K562 (cell line): ENCODE results near the gene MVK. TPM values are rescaled to one million over a fixed set of nuclear protein-coding genes. Genes with fewer than 3 reads are reported as not detected.

Experiments used
- ATAC-seq: fragments of 200-7000 bp; cut with Tn5 transposase; 3 replicates; pipeline ENCODE4 v1.9.1; 2020; ENCODE audit warnings: moderate library complexity
- BruUV-seq: library from RNA; stranded (reverse); fragments of 400-500 nt; replicated peaks from 2 replicates; lab custom pipeline; 2021; lab: Mats Ljungman, UMichigan
- CTCF ChIA-PET: fragments of 300-600 bp; formaldehyde crosslinking; extraction: SDS; loops from one replicate; lab custom pipeline; 2021; ENCODE audit warnings: low intra/inter-chr PET ratio; lab: Yijun Ruan, JAX
- POLR2A ChIA-PET: fragments of 300-600, 350-650 bp; sonication (Branson Sonifier 250); formaldehyde crosslinking; extraction: SDS; loops from one replicate; lab custom pipeline; 2021; ENCODE audit warnings: antibody characterized with exemption, inconsistent platforms; lab: Yijun Ruan, JAX
- DNase-seq, 4 experiments: peaks; one replicate each; pipeline versions ENCODE4 v3.0.0 to v3.0.0-alpha.2; 2011 to 2018; ENCODE audit warnings: low spot score in 3 of 4, mixed read lengths in 3 of 4; ENCODE audit errors: extremely low read depth in 1 of 4
- FAIRE-seq: peaks from 2 replicates; lab custom pipeline; 2011; peaks lifted over from hg19 to GRCh38; lab: Jason Lieb, UNC
- H2AFZ ChIP-seq: 2 replicates; pipeline ENCODE4 v1.6.0; 2011; ENCODE audit warnings: low read depth, low read length, control low read depth, inconsistent platforms
- H3K27ac ChIP-seq: fragments of 200-600 bp; 3 replicates; pipeline ENCODE4 v1.8.0; 2011; ENCODE audit warnings: low read depth, mild to moderate bottlenecking, control low read depth, inconsistent platforms, low read length, moderate library complexity, mixed read lengths; ENCODE audit errors: extremely low read depth
- H3K27me3 ChIP-seq, 2 experiments: fragments of 300-600 bp in 1 of 2; 2 replicates in 1 of 2; 3 replicates in 1 of 2; pipeline versions ENCODE4 v1.6.0 to v1.8.0; 2011; ENCODE audit warnings: inconsistent platforms in 2 of 2, low read length in 2 of 2, mild to moderate bottlenecking in 1 of 2, mixed read lengths in 1 of 2, moderate library complexity in 1 of 2; ENCODE audit not compliant: control insufficient read depth in 2 of 2, insufficient read depth in 2 of 2
- H3K36me3 ChIP-seq: fragments of 300-600 bp; 3 replicates; pipeline ENCODE4 v1.8.0; 2011; ENCODE audit warnings: mild to moderate bottlenecking, low read length, inconsistent platforms; ENCODE audit not compliant: control insufficient read depth, insufficient read depth
- H3K4me1 ChIP-seq, 2 experiments: fragments of 200-600 bp in 1 of 2; replicated peaks in 1 of 2; 2 replicates in 1 of 2; 3 replicates in 1 of 2; pipeline versions ENCODE4 v1.5.1 to v1.8.0; 2011; ENCODE audit warnings: inconsistent platforms in 2 of 2, low read length in 2 of 2, mild to moderate bottlenecking in 1 of 2, mixed read lengths in 1 of 2, moderate library complexity in 1 of 2; ENCODE audit not compliant: control insufficient read depth in 2 of 2, insufficient read depth in 2 of 2
- H3K4me2 ChIP-seq: 2 replicates; pipeline ENCODE4 v1.6.1; 2011; ENCODE audit warnings: low read length, control low read depth, inconsistent platforms, mixed read lengths; ENCODE audit not compliant: insufficient read depth
- H3K4me3 ChIP-seq: fragments of 200-600 bp; sonication (generic), shearing (Covaris generic); 2 replicates; pipeline ENCODE4 v1.5.1; 2016; ENCODE audit warnings: control low read depth, inconsistent platforms
- H3K79me2 ChIP-seq: fragments of 200-600 bp; 3 replicates; pipeline ENCODE4 v1.8.0; 2011; ENCODE audit warnings: low read length, inconsistent platforms; ENCODE audit not compliant: control insufficient read depth, insufficient read depth
- H3K9ac ChIP-seq, 2 experiments: 2 replicates each; pipeline versions ENCODE4 v1.6.0 to v1.6.1; 2011; ENCODE audit warnings: low read depth in 2 of 2, low read length in 2 of 2, control low read depth in 1 of 2, inconsistent platforms in 1 of 2, mild to moderate bottlenecking in 1 of 2, mixed read lengths in 1 of 2; ENCODE audit not compliant: insufficient read depth in 1 of 2
- H3K9me1 ChIP-seq: one replicate; pipeline ENCODE4 v1.6.0; 2011; ENCODE audit warnings: inconsistent platforms, mild to moderate bottlenecking, low read length, moderate library complexity; ENCODE audit not compliant: control insufficient read depth, insufficient read depth
- H3K9me3 ChIP-seq: replicated peaks from 2 replicates; pipeline ENCODE4 v1.5.1; 2011; ENCODE audit warnings: low read depth, low read length, inconsistent platforms; ENCODE audit not compliant: control insufficient read depth, insufficient read depth
- H4K20me1 ChIP-seq: replicated peaks from 2 replicates; pipeline ENCODE4 v1.6.1; 2011; ENCODE audit warnings: low read length, inconsistent platforms, mixed read lengths; ENCODE audit not compliant: control insufficient read depth, insufficient read depth
- HMGXB4 ChIP-seq: sonication (generic); formaldehyde crosslinking; IDR thresholded peaks from 2 replicates; pipeline ENCODE4 v1.8.1; 2023; ENCODE audit warnings: mild to moderate bottlenecking, missing genetic modification reagents
- LARP7 ChIP-seq: fragments of 450-650 bp; IDR thresholded peaks from 2 replicates; pipeline ENCODE4 v1.6.1; 2016
- MXI1 ChIP-seq: IDR thresholded peaks from 2 replicates; pipeline ENCODE4 v1.6.1; 2011; ENCODE audit warnings: low read depth, mild to moderate bottlenecking, improper control_type of control experiment, low read length
- XRCC4 ChIP-seq: IDR thresholded peaks from one replicate; pipeline ENCODE4 v1.6.1; 2011; ENCODE audit not compliant: insufficient read depth, insufficient read length; ENCODE audit errors: extremely low read depth
- WGBS: fragments of 100-300 bp; shearing (Covaris generic); methylation state at CpG from one replicate; pipeline ENCODE4 v1.1.6; 2016; ENCODE audit warnings: low coverage, mixed read lengths; ENCODE audit not compliant: insufficient coverage; ENCODE audit errors: missing lambda C conversion rate; 5-methylcytosine and 5-hydroxymethylcytosine counted together
- in situ Hi-C: fragments of 300-500 bp; cut with MboI; formaldehyde crosslinking; loops from 4 replicates; pipeline ENCODE4 v1.15.0; 2018; ENCODE audit warnings: inconsistent platforms, mixed read lengths
- intact Hi-C: fragments of 100-400 bp; cut with micrococcal nuclease; formaldehyde crosslinking; loops from 2 replicates; pipeline ENCODE4 v1.14.2; 2022
- polyA plus RNA-seq, 8 experiments: library from polyadenylated mRNA; depleted of rRNA in 4 of 8; stranded (reverse) in 5 of 8; unstranded in 3 of 8; fragments of >200 nt; fragmentation: Nextera tagmentation in 2 of 8; fragmentation: Illumina TruSeq in 1 of 8; extraction: Ambion mirVana in 2 of 8; extraction: Trizol in 1 of 8; gene quantifications; 2 replicates each; pipeline versions ENCODE4 v1.2.1 to v1.2.3, GENCODE V29; 2011 to 2014; ENCODE audit warnings: inconsistent platforms in 1 of 8, missing spikeins in 1 of 8
- total RNA-seq, 7 experiments: library from RNA; depleted of rRNA in 6 of 7; stranded (reverse); fragments of >200 nt in 6 of 7; fragmentation: Illumina TruSeq in 2 of 7; extraction: Trizol in 2 of 7; gene quantifications; 2 replicates each; pipeline versions ENCODE4 v1.2.1 to v1.2.3, GENCODE V29; 2011 to 2021; ENCODE audit warnings: low replicate concordance in 1 of 7

MVK gene
- total and polyA plus RNA-seq, 9 of the 15 experiments (the other 6 are each of a cell fraction or from before 2014, with no cell fraction given): 0.41 to 33.6 (median 18.8) TPM

GRCh38 chr12:109544955-109545531 lies 28.6 kb upstream of the MVK start:
- H3K9me3 ChIP-seq: peaks cover 3% of the 10 kb centered on the region; the same call in 1 of the 2 replicates
- intact Hi-C loops: no loop called here
- no TSS peak for BruUV-seq
- H3K79me2 ChIP-seq: no peaks in the 10 kb centered on the region
- no peaks in the 10 kb centered on the region; the same call in 1 of the 2 replicates for H4K20me1 ChIP-seq
- ChIA-PET POLR2A (interaction anchor here (1.5 kb wide), 1 partner anchor 9 kb away, joined by 7 read pairs; no protein-coding TSS in a partner anchor), CTCF (no interaction called here)
- no peak overlapping the region for H3K27ac ChIP-seq
- FAIRE-seq (no peak), DNase-seq (no peak), ATAC-seq (no peak)
- no peaks in the 10 kb centered on the region; a peak in 1 of 5 replicates for H3K4me1 ChIP-seq
- no peak overlapping the region for H2AFZ ChIP-seq
- no peaks in the 10 kb centered on the region for H3K9me1 ChIP-seq
- in situ Hi-C loops: no loop called here
- H3K27me3 ChIP-seq: peaks cover 54 to 95% of the 10 kb centered on the region in 2 experiments
- 3% methylated on average over 7 of the region's 7 CpGs for WGBS
- no peak for TF ChIP-seq XRCC4
- TF ChIP-seq LARP7: no peak
- no peak for TF ChIP-seq HMGXB4 (CRISPR knock-in tag)
- TF ChIP-seq MXI1: no peak
- H3K4me2 ChIP-seq: no peak overlapping the region
- no peak overlapping the region for H3K4me3 ChIP-seq
- H3K9ac ChIP-seq: 0 out of 4 replicates have a peak overlapping the region, but pooled peaks of 1 of the 2 experiments have one; percentile 28
- H3K36me3 ChIP-seq: no peaks in the 10 kb centered on the region
